ENCODE measurements around the gene JAZF1.

Gene JAZF1

DNA sequence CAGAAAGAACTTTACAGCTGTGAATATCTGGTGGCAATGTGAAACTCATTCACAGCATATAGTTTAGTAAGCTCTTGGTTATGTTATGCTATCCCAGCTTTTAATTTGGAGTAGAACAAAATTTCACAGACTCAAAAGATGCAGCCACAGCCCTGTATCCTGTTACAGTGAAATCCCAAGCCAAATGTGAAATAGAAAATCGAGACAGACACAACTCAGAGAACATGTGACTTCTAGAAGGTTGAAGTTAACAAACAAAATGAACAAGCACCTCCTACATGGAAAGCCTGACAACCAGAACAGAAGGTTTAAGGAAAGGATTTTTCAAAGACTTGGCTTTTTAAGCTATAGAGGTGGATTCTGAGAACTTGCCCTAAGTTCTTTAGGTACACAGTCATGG, 39.6 kb downstream of the JAZF1 start:
- no peak overlapping the region for H4K8ac ChIP-seq (ENCODE audit: low read depth, low read length)
- H3K23ac ChIP-seq (ENCODE audit: low read depth, low read length, poor library complexity) = no peak overlapping the region
- DNase-seq (ENCODE audit: low spot score) = no peak
- no peak overlapping the region for H2BK12ac ChIP-seq (ENCODE audit: low read length)
- WGBS, 2 donors (ENCODE audit: extremely low coverage in 2 of 2, insufficient read length in 2 of 2, insufficient replicate concordance in 1 of 2) = no CpG with 5 or more reads among the region's 1 CpG
- H2AK5ac ChIP-seq (ENCODE audit: low read depth, low read length) = no peak overlapping the region
- H3K14ac ChIP-seq (ENCODE audit: low read length) = no peak overlapping the region
- H3K79me1 ChIP-seq (ENCODE audit: low read depth, low read length) = no peaks in the 10 kb centered on the region
- no peak overlapping the region for H2BK120ac ChIP-seq (ENCODE audit: low read depth, low read length)
- H3K4me2 ChIP-seq (ENCODE audit: insufficient read depth, low read length, poor library complexity, severe bottlenecking) = no peak overlapping the region
- H3K9ac ChIP-seq (ENCODE audit: low read depth, low read length, poor library complexity) = no peak overlapping the region
- no peak overlapping the region for H3K4me3 ChIP-seq (ENCODE audit: low read length in 2 of 2)
- H3K4ac ChIP-seq (ENCODE audit: low read length) = no peak overlapping the region
- H2BK5ac ChIP-seq (ENCODE audit: low read length) = no peak overlapping the region
- H2BK15ac ChIP-seq (ENCODE audit: low read length) = no peak overlapping the region
- H3K36me3 ChIP-seq (replicated peaks in 1 of 2; ENCODE audit: control insufficient read depth in 2 of 2, insufficient read depth in 2 of 2, low read length in 2 of 2) = no peaks in the 10 kb centered on the region
- no peak overlapping the region for H4K91ac ChIP-seq (ENCODE audit: low read depth, low read length, poor library complexity)
- no peaks in the 10 kb centered on the region for H3K9me3 ChIP-seq (replicated peaks in 1 of 2; ENCODE audit: control insufficient read depth in 2 of 2, insufficient read depth in 1 of 2, low read depth in 1 of 2, low read length in 2 of 2)
- peaks cover 0 to 2% of the 10 kb centered on the region in 2 donors for H3K4me1 ChIP-seq (ENCODE audit: control insufficient read depth in 2 of 2, insufficient read depth in 1 of 2, low read depth in 1 of 2, low read length in 2 of 2)
- H3K27me3 ChIP-seq (ENCODE audit: control insufficient read depth in 3 of 3, insufficient read depth in 3 of 3, low read depth in 1 of 3, low read length in 3 of 3) = peaks cover 0 to 7% (median 0%) of the 10 kb centered on the region in 3 experiments
- no peak overlapping the region for H3K18ac ChIP-seq (ENCODE audit: low read length)
- no peak overlapping the region for H2AFZ ChIP-seq (ENCODE audit: low read length)
- H3K27ac ChIP-seq (replicated peaks; ENCODE audit: low read length) = no peak overlapping the region

DNA sequence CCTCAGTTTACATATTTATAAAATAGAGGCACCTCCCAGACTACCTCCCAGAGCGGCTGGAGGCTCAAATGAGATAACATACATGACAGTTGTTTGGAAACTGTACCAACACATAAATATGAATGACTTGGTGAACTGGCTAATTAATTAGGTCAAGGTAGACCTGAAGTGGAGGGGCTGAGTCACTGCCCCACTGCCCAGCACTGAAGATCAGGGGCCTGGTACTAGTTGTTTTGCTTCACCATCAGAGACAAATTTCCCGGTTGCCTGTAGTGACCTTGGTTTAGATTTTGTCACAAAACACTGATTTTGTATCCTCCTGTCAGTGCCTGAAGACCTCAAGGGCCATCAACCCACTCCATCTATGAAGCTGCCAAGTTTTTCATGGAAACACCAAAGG, 41.8 kb downstream of the JAZF1 start:
- no CpG with 5 or more reads among the region's 2 CpGs for WGBS, 2 donors (ENCODE audit: extremely low coverage in 2 of 2, insufficient read length in 2 of 2, insufficient replicate concordance in 1 of 2)
- Histone ChIP-seq H2BK12ac (ENCODE audit: low read length) (no peak overlapping the region), H3K23ac (ENCODE audit: low read depth, low read length, poor library complexity) (no peak overlapping the region), H2BK120ac (ENCODE audit: low read depth, low read length) (no peak overlapping the region), H3K9me3 (replicated peaks in 1 of 2; ENCODE audit: control insufficient read depth in 2 of 2, insufficient read depth in 1 of 2, low read depth in 1 of 2, low read length in 2 of 2) (no peaks in the 10 kb centered on the region), H3K9ac (ENCODE audit: low read depth, low read length, poor library complexity) (no peak overlapping the region), H3K4me3 (ENCODE audit: low read length in 2 of 2) (no peak overlapping the region), H3K36me3 (replicated peaks in 1 of 2; ENCODE audit: control insufficient read depth in 2 of 2, insufficient read depth in 2 of 2, low read length in 2 of 2) (no peaks in the 10 kb centered on the region), H4K8ac (ENCODE audit: low read depth, low read length) (no peak overlapping the region), H3K18ac (ENCODE audit: low read length) (no peak overlapping the region), H2AK5ac (ENCODE audit: low read depth, low read length) (no peak overlapping the region), H3K4me1 (ENCODE audit: control insufficient read depth in 2 of 2, insufficient read depth in 1 of 2, low read depth in 1 of 2, low read length in 2 of 2) (no peaks in the 10 kb centered on the region), H4K91ac (ENCODE audit: low read depth, low read length, poor library complexity) (no peak overlapping the region), H3K14ac (ENCODE audit: low read length) (no peak overlapping the region), H3K4me2 (ENCODE audit: insufficient read depth, low read length, poor library complexity, severe bottlenecking) (no peak overlapping the region), H2BK15ac (ENCODE audit: low read length) (no peak overlapping the region), H3K27me3 (ENCODE audit: control insufficient read depth in 3 of 3, insufficient read depth in 3 of 3, low read depth in 1 of 3, low read length in 3 of 3) (peaks cover 0 to 7% (median 0%) of the 10 kb centered on the region in 3 experiments), H3K27ac (replicated peaks; ENCODE audit: low read length) (no peak overlapping the region), H2BK5ac (ENCODE audit: low read length) (no peak overlapping the region), H3K79me1 (ENCODE audit: low read depth, low read length) (no peaks in the 10 kb centered on the region), H2AFZ (ENCODE audit: low read length) (no peak overlapping the region), H3K4ac (ENCODE audit: low read length) (no peak overlapping the region)
- DNase-seq (ENCODE audit: low spot score) = no peak

DNA sequence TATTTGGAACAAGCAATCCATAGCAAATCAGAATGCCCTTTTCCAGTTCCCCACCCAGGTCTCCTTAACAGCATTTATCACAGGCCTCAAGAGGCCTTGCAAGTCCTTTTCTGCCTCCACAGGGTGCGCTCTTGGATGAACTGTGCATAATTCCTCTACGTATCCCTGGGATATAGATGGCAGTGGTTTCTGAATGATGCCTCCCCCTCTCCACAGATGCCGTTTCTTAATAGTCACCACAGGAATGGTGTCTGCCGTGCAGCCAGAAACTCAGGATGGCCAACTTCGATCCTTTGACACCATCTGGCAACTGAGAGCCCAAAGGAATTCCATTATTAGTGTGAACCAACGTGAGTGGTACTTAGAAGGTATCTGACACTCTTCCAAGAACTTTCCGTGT, 43.1 kb downstream of the JAZF1 start:
- H3K4me2 ChIP-seq (ENCODE audit: insufficient read depth, low read length, poor library complexity, severe bottlenecking) = no peak overlapping the region
- no peak overlapping the region for H2BK12ac ChIP-seq (ENCODE audit: low read length)
- no peak overlapping the region for H4K8ac ChIP-seq (ENCODE audit: low read depth, low read length)
- no peak overlapping the region for H3K27ac ChIP-seq (replicated peaks; ENCODE audit: low read length)
- H3K4me3 ChIP-seq (ENCODE audit: low read length in 2 of 2) = no peak overlapping the region
- no peak overlapping the region for H2AFZ ChIP-seq (ENCODE audit: low read length)
- no peak overlapping the region for H3K18ac ChIP-seq (ENCODE audit: low read length)
- no peak overlapping the region for H3K9ac ChIP-seq (ENCODE audit: low read depth, low read length, poor library complexity)
- WGBS, 2 donors (ENCODE audit: extremely low coverage in 2 of 2, insufficient read length in 2 of 2, insufficient replicate concordance in 1 of 2) = no CpG with 5 or more reads among the region's 7 CpGs
- H3K14ac ChIP-seq (ENCODE audit: low read length) = no peak overlapping the region
- no peak overlapping the region for H2AK5ac ChIP-seq (ENCODE audit: low read depth, low read length)
- H3K27me3 ChIP-seq (ENCODE audit: control insufficient read depth in 3 of 3, insufficient read depth in 3 of 3, low read depth in 1 of 3, low read length in 3 of 3) = peaks cover 0 to 4% (median 0%) of the 10 kb centered on the region in 3 experiments
- H3K36me3 ChIP-seq (replicated peaks in 1 of 2; ENCODE audit: control insufficient read depth in 2 of 2, insufficient read depth in 2 of 2, low read length in 2 of 2) = no peaks in the 10 kb centered on the region
- no peak overlapping the region for H2BK120ac ChIP-seq (ENCODE audit: low read depth, low read length)
- no peak overlapping the region for H3K23ac ChIP-seq (ENCODE audit: low read depth, low read length, poor library complexity)
- no peaks in the 10 kb centered on the region for H3K9me3 ChIP-seq (replicated peaks in 1 of 2; ENCODE audit: control insufficient read depth in 2 of 2, insufficient read depth in 1 of 2, low read depth in 1 of 2, low read length in 2 of 2)
- H2BK5ac ChIP-seq (ENCODE audit: low read length) = no peak overlapping the region
- H3K79me1 ChIP-seq (ENCODE audit: low read depth, low read length) = no peaks in the 10 kb centered on the region
- no peaks in the 10 kb centered on the region for H3K4me1 ChIP-seq (ENCODE audit: control insufficient read depth in 2 of 2, insufficient read depth in 1 of 2, low read depth in 1 of 2, low read length in 2 of 2)
- H4K91ac ChIP-seq (ENCODE audit: low read depth, low read length, poor library complexity) = no peak overlapping the region
- H2BK15ac ChIP-seq (ENCODE audit: low read length) = no peak overlapping the region
- DNase-seq (ENCODE audit: low spot score) = no peak
- H3K4ac ChIP-seq (ENCODE audit: low read length) = no peak overlapping the region

DNA sequence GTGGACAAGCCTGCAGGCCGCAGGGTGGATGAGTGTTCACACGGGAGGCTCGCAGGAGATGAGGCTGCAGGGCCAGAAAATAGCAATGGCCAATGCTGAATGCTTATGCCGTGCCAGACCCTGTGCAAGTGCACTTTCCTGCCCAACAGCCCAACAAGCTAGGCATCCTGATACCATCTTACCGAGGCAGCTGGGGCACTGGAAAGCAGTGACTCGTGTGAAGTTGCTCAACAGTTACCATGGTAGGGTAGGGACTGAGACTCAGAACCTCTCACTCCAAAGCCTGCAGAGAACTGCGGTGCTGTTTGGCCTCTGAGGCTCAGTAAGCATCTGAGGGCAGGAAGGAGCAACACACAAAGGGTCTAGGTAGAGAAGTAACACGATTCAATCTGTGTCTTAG, 43.7 kb downstream of the JAZF1 start:
- no peaks in the 10 kb centered on the region for H3K4me1 ChIP-seq (ENCODE audit: control insufficient read depth in 2 of 2, insufficient read depth in 1 of 2, low read depth in 1 of 2, low read length in 2 of 2)
- no peak overlapping the region for H2BK12ac ChIP-seq (ENCODE audit: low read length)
- H3K4ac ChIP-seq (ENCODE audit: low read length) = no peak overlapping the region
- H3K27ac ChIP-seq (replicated peaks; ENCODE audit: low read length) = no peak overlapping the region
- no peak overlapping the region for H3K23ac ChIP-seq (ENCODE audit: low read depth, low read length, poor library complexity)
- WGBS, 2 donors (ENCODE audit: extremely low coverage in 2 of 2, insufficient read length in 2 of 2, insufficient replicate concordance in 1 of 2) = no CpG with 5 or more reads among the region's 8 CpGs
- H2BK5ac ChIP-seq (ENCODE audit: low read length) = no peak overlapping the region
- H3K36me3 ChIP-seq (replicated peaks in 1 of 2; ENCODE audit: control insufficient read depth in 2 of 2, insufficient read depth in 2 of 2, low read length in 2 of 2) = no peaks in the 10 kb centered on the region
- no peak overlapping the region for H2BK120ac ChIP-seq (ENCODE audit: low read depth, low read length)
- H2BK15ac ChIP-seq (ENCODE audit: low read length) = no peak overlapping the region
- no peak overlapping the region for H3K4me3 ChIP-seq (ENCODE audit: low read length in 2 of 2)
- H2AFZ ChIP-seq (ENCODE audit: low read length) = no peak overlapping the region
- no peak overlapping the region for H2AK5ac ChIP-seq (ENCODE audit: low read depth, low read length)
- H3K18ac ChIP-seq (ENCODE audit: low read length) = no peak overlapping the region
- no peak for DNase-seq (ENCODE audit: low spot score)
- no peak overlapping the region for H3K9ac ChIP-seq (ENCODE audit: low read depth, low read length, poor library complexity)
- no peaks in the 10 kb centered on the region for H3K9me3 ChIP-seq (replicated peaks in 1 of 2; ENCODE audit: control insufficient read depth in 2 of 2, insufficient read depth in 1 of 2, low read depth in 1 of 2, low read length in 2 of 2)
- no peak overlapping the region for H3K4me2 ChIP-seq (ENCODE audit: insufficient read depth, low read length, poor library complexity, severe bottlenecking)
- no peak overlapping the region for H4K8ac ChIP-seq (ENCODE audit: low read depth, low read length)
- H3K79me1 ChIP-seq (ENCODE audit: low read depth, low read length) = no peaks in the 10 kb centered on the region
- peaks cover 0 to 4% (median 0%) of the 10 kb centered on the region in 3 experiments for H3K27me3 ChIP-seq (ENCODE audit: control insufficient read depth in 3 of 3, insufficient read depth in 3 of 3, low read depth in 1 of 3, low read length in 3 of 3)
- H4K91ac ChIP-seq (ENCODE audit: low read depth, low read length, poor library complexity) = no peak overlapping the region
- H3K14ac ChIP-seq (ENCODE audit: low read length) = no peak overlapping the region
